Esophagus squamous epithelium (tissue), 4 donors: ENCODE results near the gene RNASEH2C.

Source experiments
- POLR2A ChIP-seq, 4 donors: fragments of 450-650 bp; IDR thresholded peaks; one replicate each; pipeline ENCODE4 v1.6.1; 2017; ENCODE audit warnings: antibody characterized with exemption in 4 of 4, mild to moderate bottlenecking in 4 of 4, moderate library complexity in 3 of 4
- TF ChIP-seq, protein P1 (sequence below), 6 experiments: fragments of 450-650 bp in 4 of 6; fragments of 200-600 bp in 2 of 6; sonication (generic) in 2 of 6; IDR thresholded peaks; one replicate each; pipeline ENCODE4 v1.5.1; 2016 to 2019; ENCODE audit warnings: antibody characterized with exemption in 6 of 6, mild to moderate bottlenecking in 4 of 6, moderate library complexity in 4 of 6

GRCh38 chr11:65672180-65672860, 48.3 kb downstream of the RNASEH2C start:
- TF ChIP-seq, protein P1, sequence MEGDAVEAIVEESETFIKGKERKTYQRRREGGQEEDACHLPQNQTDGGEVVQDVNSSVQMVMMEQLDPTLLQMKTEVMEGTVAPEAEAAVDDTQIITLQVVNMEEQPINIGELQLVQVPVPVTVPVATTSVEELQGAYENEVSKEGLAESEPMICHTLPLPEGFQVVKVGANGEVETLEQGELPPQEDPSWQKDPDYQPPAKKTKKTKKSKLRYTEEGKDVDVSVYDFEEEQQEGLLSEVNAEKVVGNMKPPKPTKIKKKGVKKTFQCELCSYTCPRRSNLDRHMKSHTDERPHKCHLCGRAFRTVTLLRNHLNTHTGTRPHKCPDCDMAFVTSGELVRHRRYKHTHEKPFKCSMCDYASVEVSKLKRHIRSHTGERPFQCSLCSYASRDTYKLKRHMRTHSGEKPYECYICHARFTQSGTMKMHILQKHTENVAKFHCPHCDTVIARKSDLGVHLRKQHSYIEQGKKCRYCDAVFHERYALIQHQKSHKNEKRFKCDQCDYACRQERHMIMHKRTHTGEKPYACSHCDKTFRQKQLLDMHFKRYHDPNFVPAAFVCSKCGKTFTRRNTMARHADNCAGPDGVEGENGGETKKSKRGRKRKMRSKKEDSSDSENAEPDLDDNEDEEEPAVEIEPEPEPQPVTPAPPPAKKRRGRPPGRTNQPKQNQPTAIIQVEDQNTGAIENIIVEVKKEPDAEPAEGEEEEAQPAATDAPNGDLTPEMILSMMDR (IDR thresholded peaks at IDR 0.05) = no peak
- no peak for TF ChIP-seq POLR2A (IDR thresholded peaks at IDR 0.05)
